Endothelial cell of umbilical vein (primary cell): ENCODE results near the gene LMF2. TPM values are rescaled to one million over a fixed set of nuclear protein-coding genes. Genes with fewer than 3 reads are reported as not detected.

Experiments used
- BruUV-seq: library from RNA; stranded (reverse); fragments of 400-500 nt; replicated peaks from 2 replicates; lab custom pipeline; 2021; lab: Mats Ljungman, UMichigan
- CTCF ChIA-PET: fragments of 300-600, 350-600 bp; sonication (Branson Sonifier 250); formaldehyde crosslinking; loops from one replicate; lab custom pipeline; 2021; ENCODE audit warnings: antibody characterized with exemption, inconsistent platforms; lab: Charles Lee
- POLR2A ChIA-PET: fragments of 300-600, 350-600 bp; sonication (Branson Sonifier 250); formaldehyde crosslinking; loops from one replicate; lab custom pipeline; 2021; ENCODE audit warnings: antibody characterized with exemption, inconsistent platforms; lab: Charles Lee
- DNase-seq: peaks from one replicate; pipeline ENCODE4 v3.0.0-alpha.2; 2011; ENCODE audit warnings: low read depth, low spot score
- FAIRE-seq: peaks from 2 replicates; lab custom pipeline; 2011; peaks lifted over from hg19 to GRCh38; lab: Jason Lieb, UNC
- H2AFZ ChIP-seq: 2 replicates; pipeline ENCODE4 v1.6.0; 2012; ENCODE audit warnings: low read depth, low read length, control low read depth, inconsistent platforms
- H3K27ac ChIP-seq: 2 replicates; pipeline ENCODE4 v1.5.1; 2011; ENCODE audit warnings: low read depth, mild to moderate bottlenecking, control low read depth, low read length, moderate library complexity; ENCODE audit not compliant: insufficient read depth
- H3K27me3 ChIP-seq, 2 experiments: 2 replicates each; pipeline versions ENCODE4 v1.6.0 to v1.6.1; 2011; ENCODE audit warnings: low read length in 2 of 2, mixed read lengths in 1 of 2; ENCODE audit not compliant: control insufficient read depth in 2 of 2, insufficient read depth in 2 of 2
- H3K36me3 ChIP-seq, 2 experiments: 2 replicates in 1 of 2; 3 replicates in 1 of 2; pipeline ENCODE4 v1.5.1; 2011; ENCODE audit warnings: low read length in 2 of 2, mild to moderate bottlenecking in 1 of 2, moderate library complexity in 1 of 2; ENCODE audit not compliant: control insufficient read depth in 2 of 2, insufficient read depth in 2 of 2; ENCODE audit errors: extremely low read depth in 1 of 2
- H3K4me1 ChIP-seq: 3 replicates; pipeline ENCODE4 v1.5.1; 2011; ENCODE audit warnings: mild to moderate bottlenecking, low read length; ENCODE audit not compliant: control insufficient read depth, insufficient read depth; ENCODE audit errors: extremely low read depth
- H3K4me2 ChIP-seq: 2 replicates; pipeline ENCODE4 v1.6.1; 2011; ENCODE audit warnings: low read length, control low read depth, mixed read lengths; ENCODE audit not compliant: insufficient read depth
- H3K4me3 ChIP-seq, 3 experiments: fragments of 200-600 bp in 1 of 3; sonication (generic), shearing (Covaris generic) in 1 of 3; replicated peaks in 1 of 3; 2 replicates each; pipeline ENCODE4 v1.5.1; 2011 to 2016; ENCODE audit warnings: control low read depth in 3 of 3, low read length in 3 of 3, mild to moderate bottlenecking in 2 of 3, inconsistent platforms in 1 of 3, low read depth in 1 of 3, moderate library complexity in 1 of 3; ENCODE audit not compliant: insufficient read depth in 1 of 3
- H3K79me2 ChIP-seq: 2 replicates; pipeline ENCODE4 v1.6.0; 2012; ENCODE audit warnings: low read length, inconsistent platforms; ENCODE audit not compliant: control insufficient read depth, insufficient read depth
- H3K9ac ChIP-seq: replicated peaks from 2 replicates; pipeline ENCODE3; 2011; ENCODE audit warnings: low read length, control low read depth; ENCODE audit not compliant: insufficient read depth; ENCODE audit errors: extremely low read depth
- H3K9me1 ChIP-seq: replicated peaks from 3 replicates; pipeline ENCODE4 v1.6.0; 2011; ENCODE audit warnings: mild to moderate bottlenecking, low read length; ENCODE audit not compliant: control insufficient read depth, insufficient read depth; ENCODE audit errors: extremely low read depth
- H3K9me3 ChIP-seq: replicated peaks from 2 replicates; pipeline ENCODE4 v1.5.1; 2012; ENCODE audit warnings: low read length, inconsistent platforms; ENCODE audit not compliant: control insufficient read depth, insufficient read depth
- H4K20me1 ChIP-seq: replicated peaks from 2 replicates; pipeline ENCODE3; 2011; ENCODE audit warnings: mild to moderate bottlenecking, low read length; ENCODE audit not compliant: control insufficient read depth, insufficient read depth; ENCODE audit errors: extremely low read depth
- EZH2 ChIP-seq: IDR thresholded peaks from 2 replicates; pipeline ENCODE4 v1.6.1; 2012; ENCODE audit warnings: borderline replicate concordance, low read depth, mild to moderate bottlenecking, moderate library complexity, low read length, inconsistent platforms; ENCODE audit not compliant: severe bottlenecking
- FOS ChIP-seq: IDR thresholded peaks from 2 replicates; pipeline ENCODE4 v1.6.1; 2011; ENCODE audit warnings: mild to moderate bottlenecking, low read length, moderate library complexity, borderline replicate concordance; ENCODE audit not compliant: insufficient read depth
- GATA2 ChIP-seq: IDR thresholded peaks from 2 replicates; pipeline ENCODE4 v1.7.0; 2011; ENCODE audit warnings: low read depth, mild to moderate bottlenecking, moderate library complexity, mixed read lengths, low read length; ENCODE audit not compliant: insufficient read length, insufficient read depth
- JUN ChIP-seq: IDR thresholded peaks from 2 replicates; pipeline ENCODE4 v1.6.1; 2011; ENCODE audit warnings: borderline replicate concordance, low read depth; ENCODE audit not compliant: insufficient read length, insufficient read depth
- MYC ChIP-seq: IDR thresholded peaks from one replicate; pipeline ENCODE4 v1.6.1; 2011; ENCODE audit warnings: mild to moderate bottlenecking, low read depth, low read length
- POLR2A ChIP-seq: IDR thresholded peaks from 2 replicates; pipeline ENCODE4 v1.6.1; 2012; ENCODE audit warnings: low read depth, mild to moderate bottlenecking, control low read depth, low read length
- POLR2AphosphoS5 ChIP-seq: IDR thresholded peaks from 2 replicates; pipeline ENCODE4 v1.6.1; 2012; ENCODE audit warnings: low read depth, mild to moderate bottlenecking, control low read depth, low read length, moderate library complexity; ENCODE audit not compliant: insufficient read depth
- dilution Hi-C: fragments of 300-500 bp; cut with MboI; formaldehyde crosslinking; loops from one replicate; pipeline ENCODE4 v1.15.0; 2019; ENCODE audit warnings: low sequenced_read_pairs; ENCODE audit not compliant: extremely low pct_ligation_motif_present
- intact Hi-C: fragments of 100-400 bp; cut with micrococcal nuclease; formaldehyde crosslinking; loops from one replicate; pipeline ENCODE4 v1.10.0; 2022
- polyA plus RNA-seq, 4 experiments: library from polyadenylated mRNA; depleted of rRNA in 3 of 4; stranded (reverse) in 3 of 4; unstranded in 1 of 4; fragments of >200 nt; gene quantifications; 2 replicates each; pipeline versions ENCODE4 v1.2.1 to v1.2.3, GENCODE V29; 2011 to 2012; ENCODE audit warnings: missing spikeins in 1 of 4
- total RNA-seq: library from RNA; stranded (reverse); gene quantifications from 2 replicates; pipeline ENCODE4 v1.2.3, GENCODE V29; 2021
- TF ChIP-seq, protein P1 (sequence below): IDR thresholded peaks from 2 replicates; pipeline ENCODE4 v1.6.1; 2011; ENCODE audit not compliant: insufficient read depth, insufficient read length
- TF ChIP-seq, protein P2 (sequence below), 2 donors: IDR thresholded peaks; 1 replicate in 1 of 2; 2 replicates in 1 of 2; pipeline ENCODE4 v1.5.1; 2011; ENCODE audit warnings: low read length in 2 of 2, mild to moderate bottlenecking in 2 of 2, moderate library complexity in 2 of 2, control low read depth in 1 of 2, inconsistent platforms in 1 of 2, low read depth in 1 of 2; ENCODE audit not compliant: insufficient read depth in 1 of 2; ENCODE audit errors: extremely low read depth in 1 of 2

Gene LMF2
- total and polyA plus RNA-seq, 2 donors (not counting 3 experiments of a cell fraction or from before 2014, with no cell fraction given): 89.7 to 112 TPM

DNA sequence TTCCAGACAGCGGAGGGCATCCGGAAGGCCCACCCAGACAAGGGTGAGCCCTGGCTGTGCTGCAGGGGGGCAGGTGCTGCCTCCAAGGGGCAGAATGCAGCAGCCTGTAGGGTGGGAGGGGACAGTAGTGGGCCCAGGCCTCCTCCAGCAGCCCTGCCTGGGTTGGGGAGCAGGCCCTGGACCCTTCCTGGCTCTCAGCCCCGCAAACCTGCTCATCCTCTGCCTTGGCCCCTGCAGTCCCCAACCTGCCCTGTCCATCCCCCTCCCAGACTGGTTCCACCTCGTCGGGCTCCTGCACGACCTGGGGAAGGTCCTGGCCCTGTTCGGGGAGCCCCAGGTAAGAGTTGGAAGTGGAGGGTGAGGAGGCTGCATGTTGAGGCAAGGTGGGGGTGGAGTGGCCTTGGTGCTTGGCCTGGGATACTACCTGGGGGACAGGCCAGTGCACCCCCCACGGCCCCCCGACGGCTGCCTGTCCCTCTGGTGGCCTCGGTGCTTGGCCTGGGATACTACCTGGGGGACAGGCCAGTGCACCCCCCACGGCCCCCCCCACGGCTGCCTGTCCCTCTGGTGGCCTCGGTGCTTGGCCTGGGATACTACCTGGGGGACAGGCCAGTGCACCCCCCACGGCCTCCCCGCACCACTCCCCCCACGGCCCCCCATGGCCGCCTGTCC is 19.4 kb downstream of the LMF2 start:
- Histone ChIP-seq H3K9me1 (no peaks in the 10 kb centered on the region), H3K4me2 (no peak overlapping the region), H3K4me3 (no peak overlapping the region), H3K27ac (no peak overlapping the region), H3K4me1 (no peaks in the 10 kb centered on the region), H4K20me1 (no peaks in the 10 kb centered on the region), H2AFZ (no peak overlapping the region), H3K36me3 (no peaks in the 10 kb centered on the region), H3K9me3 (no peaks in the 10 kb centered on the region), H3K79me2 (no peaks in the 10 kb centered on the region), H3K9ac (no peak overlapping the region), H3K27me3 (no peaks in the 10 kb centered on the region)
- BruUV-seq: no TSS peak
- intact Hi-C loops: no loop called here
- FAIRE-seq (no peak), DNase-seq (no peak)
- dilution Hi-C loops: no loop called here
- POLR2A ChIA-PET: no interaction called here
- CTCF ChIA-PET: no interaction called here
- TF ChIP-seq, protein P1, sequence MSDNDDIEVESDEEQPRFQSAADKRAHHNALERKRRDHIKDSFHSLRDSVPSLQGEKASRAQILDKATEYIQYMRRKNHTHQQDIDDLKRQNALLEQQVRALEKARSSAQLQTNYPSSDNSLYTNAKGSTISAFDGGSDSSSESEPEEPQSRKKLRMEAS: no peak
- TF ChIP-seq POLR2A (no peak), JUN (no peak), FOS (no peak), POLR2AphosphoS5 (no peak), MYC (no peak), EZH2 (no peak), GATA2 (no peak)
- TF ChIP-seq, protein P2, sequence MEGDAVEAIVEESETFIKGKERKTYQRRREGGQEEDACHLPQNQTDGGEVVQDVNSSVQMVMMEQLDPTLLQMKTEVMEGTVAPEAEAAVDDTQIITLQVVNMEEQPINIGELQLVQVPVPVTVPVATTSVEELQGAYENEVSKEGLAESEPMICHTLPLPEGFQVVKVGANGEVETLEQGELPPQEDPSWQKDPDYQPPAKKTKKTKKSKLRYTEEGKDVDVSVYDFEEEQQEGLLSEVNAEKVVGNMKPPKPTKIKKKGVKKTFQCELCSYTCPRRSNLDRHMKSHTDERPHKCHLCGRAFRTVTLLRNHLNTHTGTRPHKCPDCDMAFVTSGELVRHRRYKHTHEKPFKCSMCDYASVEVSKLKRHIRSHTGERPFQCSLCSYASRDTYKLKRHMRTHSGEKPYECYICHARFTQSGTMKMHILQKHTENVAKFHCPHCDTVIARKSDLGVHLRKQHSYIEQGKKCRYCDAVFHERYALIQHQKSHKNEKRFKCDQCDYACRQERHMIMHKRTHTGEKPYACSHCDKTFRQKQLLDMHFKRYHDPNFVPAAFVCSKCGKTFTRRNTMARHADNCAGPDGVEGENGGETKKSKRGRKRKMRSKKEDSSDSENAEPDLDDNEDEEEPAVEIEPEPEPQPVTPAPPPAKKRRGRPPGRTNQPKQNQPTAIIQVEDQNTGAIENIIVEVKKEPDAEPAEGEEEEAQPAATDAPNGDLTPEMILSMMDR (IDR thresholded peaks at IDR 0.05; ENCODE audit: extremely low read depth in 1 of 2, insufficient read depth in 1 of 2, low read depth in 1 of 2, low read length in 2 of 2): no peak
